Neural progenitor cell (in vitro differentiated cells): Measurements from ENCODE around the gene MROH2A. TPM values are rescaled to one million over a fixed set of nuclear protein-coding genes. Genes with fewer than 3 reads are reported as not detected.

Source experiments
- DNase-seq: peaks from one replicate; pipeline ENCODE4 v3.0.0-alpha.2; 2016; ENCODE audit warnings: low spot score
- H2AFZ ChIP-seq: fragments of 200-600 bp; sonication (generic); replicated peaks from 2 replicates; pipeline ENCODE4 v1.6.1; 2016; ENCODE audit warnings: antibody characterized with exemption
- H3F3A ChIP-seq: fragments of 200-600 bp; sonication (generic); 2 replicates; pipeline ENCODE4 v1.6.1; 2016; ENCODE audit warnings: antibody characterized with exemption, low read depth
- H3K27ac ChIP-seq: fragments of 200-600 bp; sonication (generic); 2 replicates; pipeline ENCODE4 v1.5.1; 2016; ENCODE audit warnings: mild to moderate bottlenecking
- H3K27me3 ChIP-seq: fragments of 200-600 bp; sonication (generic); 2 replicates; pipeline ENCODE4 v1.6.1; 2016; ENCODE audit warnings: mild to moderate bottlenecking, moderate library complexity
- H3K36me3 ChIP-seq: fragments of 200-600 bp; sonication (generic); 2 replicates; pipeline ENCODE4 v1.5.1; 2016
- H3K4me1 ChIP-seq: fragments of 200-600 bp; sonication (generic); 2 replicates; pipeline ENCODE4 v1.6.1; 2016; ENCODE audit warnings: mixed run types
- H3K4me2 ChIP-seq: fragments of 200-600 bp; sonication (generic); 2 replicates; pipeline ENCODE4 v1.6.1; 2016
- H3K4me3 ChIP-seq: fragments of 200-600 bp; sonication (generic); 2 replicates; pipeline ENCODE4 v1.5.1; 2016
- H3K79me2 ChIP-seq: fragments of 200-600 bp; sonication (generic); 2 replicates; pipeline ENCODE4 v1.6.1; 2016; ENCODE audit warnings: low read depth
- H3K9ac ChIP-seq: fragments of 200-600 bp; sonication (generic); 2 replicates; pipeline ENCODE4 v1.6.1; 2016
- H3K9me3 ChIP-seq: fragments of 200-600 bp; sonication (generic); 2 replicates; pipeline ENCODE4 v1.5.1; 2016; ENCODE audit warnings: low read depth
- H4K20me1 ChIP-seq: fragments of 200-600 bp; sonication (generic); 2 replicates; pipeline ENCODE4 v1.6.1; 2016; ENCODE audit warnings: low read depth
- H3K27ac Mint-ChIP-seq: 3 replicates; pipeline ENCODE4 v1.8.0; 2021; ENCODE audit warnings: mixed read lengths
- H3K27me3 Mint-ChIP-seq: 2 replicates; pipeline ENCODE4 v1.8.0; 2022; ENCODE audit warnings: low read depth, mild to moderate bottlenecking, inconsistent platforms, moderate library complexity, mixed read lengths; ENCODE audit not compliant: insufficient read depth
- H3K36me3 Mint-ChIP-seq: 3 replicates; pipeline ENCODE4 v1.8.0; 2021; ENCODE audit warnings: mixed read lengths
- H3K4me1 Mint-ChIP-seq: 3 replicates; pipeline ENCODE4 v1.8.0; 2021; ENCODE audit warnings: mixed read lengths
- H3K4me3 Mint-ChIP-seq: 3 replicates; pipeline ENCODE4 v1.8.0; 2021; ENCODE audit warnings: mild to moderate bottlenecking, moderate library complexity, mixed read lengths
- H3K9me3 Mint-ChIP-seq: 3 replicates; pipeline ENCODE4 v1.8.0; 2020; ENCODE audit warnings: mixed read lengths
- CTCF ChIP-seq: fragments of 200-600 bp; sonication (generic); IDR thresholded peaks from 2 replicates; pipeline ENCODE4 v1.5.1; 2017; ENCODE audit warnings: antibody characterized with exemption, mild to moderate bottlenecking
- EZH2 ChIP-seq: fragments of 200-600 bp; sonication (generic); IDR thresholded peaks from 2 replicates; pipeline ENCODE4 v1.6.1; 2017; ENCODE audit warnings: antibody characterized with exemption, mild to moderate bottlenecking, moderate library complexity
- EZH2phosphoT487 ChIP-seq: fragments of 200-600 bp; sonication (generic); IDR thresholded peaks from 2 replicates; pipeline ENCODE4 v1.6.1; 2017; ENCODE audit warnings: antibody characterized with exemption
- total RNA-seq: library from RNA; depleted of rRNA; stranded (reverse); fragments of >200 nt; gene quantifications from 2 replicates; pipeline ENCODE4 v1.2.3, GENCODE V29; 2015; ENCODE audit warnings: low replicate concordance

MROH2A gene
- total RNA-seq, 1 donor from 2014 or later = not detected

GRCh38 chr2:233802132-233802815 lies 24.1 kb downstream of the MROH2A start:
- no peak overlapping the region for H3K4me3 Mint-ChIP-seq
- Histone ChIP-seq H3K4me3 (no peak overlapping the region), H4K20me1 (no peaks in the 10 kb centered on the region), H3K9ac (no peak overlapping the region), H3K36me3 (no peaks in the 10 kb centered on the region), H2AFZ (no peak overlapping the region), H3F3A (no peaks in the 10 kb centered on the region), H3K4me2 (no peak overlapping the region), H3K9me3 (no peaks in the 10 kb centered on the region), H3K27ac (no peak overlapping the region), H3K27me3 (no peaks in the 10 kb centered on the region), H3K79me2 (no peaks in the 10 kb centered on the region), H3K4me1 (no peaks in the 10 kb centered on the region)
- TF ChIP-seq CTCF (no peak), EZH2phosphoT487 (no peak), EZH2 (no peak)
- H3K27me3 Mint-ChIP-seq = peaks cover 4% of the 10 kb centered on the region
- no peak for DNase-seq
- peaks cover 16% of the 10 kb centered on the region for H3K9me3 Mint-ChIP-seq
- no peaks in the 10 kb centered on the region for H3K4me1 Mint-ChIP-seq
- H3K27ac Mint-ChIP-seq = no peak overlapping the region
- no peaks in the 10 kb centered on the region for H3K36me3 Mint-ChIP-seq

- no peak overlapping the region for H3K4me2 ChIP-seq
- Mint-ChIP-seq H3K27ac (no peak overlapping the region), H3K4me1 (no peaks in the 10 kb centered on the region), H3K36me3 (no peaks in the 10 kb centered on the region), H3K27me3 (peaks cover 4% of the 10 kb centered on the region), H3K9me3 (peaks cover 16% of the 10 kb centered on the region), H3K4me3 (no peak overlapping the region)
- no peak overlapping the region for H2AFZ ChIP-seq
- no peak overlapping the region for H3K4me3 ChIP-seq
- no peak overlapping the region for H3K9ac ChIP-seq
- no peaks in the 10 kb centered on the region for H3K9me3 ChIP-seq
- H3K79me2 ChIP-seq = no peaks in the 10 kb centered on the region
- TF ChIP-seq CTCF = no peak
- TF ChIP-seq EZH2 = no peak
- no peak for TF ChIP-seq EZH2phosphoT487
- H3K36me3 ChIP-seq = no peaks in the 10 kb centered on the region
- no peaks in the 10 kb centered on the region for H3K4me1 ChIP-seq
- no peak for DNase-seq
- no peak overlapping the region for H3K27ac ChIP-seq
- H4K20me1 ChIP-seq = no peaks in the 10 kb centered on the region
- no peaks in the 10 kb centered on the region for H3F3A ChIP-seq
- no peaks in the 10 kb centered on the region for H3K27me3 ChIP-seq
These were observed 25.3 kb downstream of the MROH2A start for GRCh38 chr2:233803292-233803911.

GRCh38 chr2:233803994-233804393 lies 25.9 kb downstream of the MROH2A start:
- no peaks in the 10 kb centered on the region for H3K27me3 ChIP-seq
- peaks cover 16% of the 10 kb centered on the region for H3K9me3 Mint-ChIP-seq
- no peak overlapping the region for H3K4me3 ChIP-seq
- no peaks in the 10 kb centered on the region for H4K20me1 ChIP-seq
- no peak overlapping the region for H2AFZ ChIP-seq
- H3K36me3 Mint-ChIP-seq = no peaks in the 10 kb centered on the region
- H3K4me2 ChIP-seq = no peak overlapping the region
- no peaks in the 10 kb centered on the region for H3K4me1 ChIP-seq
- no peak overlapping the region for H3K27ac ChIP-seq
- H3K36me3 ChIP-seq = no peaks in the 10 kb centered on the region
- H3K79me2 ChIP-seq = no peaks in the 10 kb centered on the region
- peaks cover 4% of the 10 kb centered on the region for H3K27me3 Mint-ChIP-seq
- no peak overlapping the region for H3K4me3 Mint-ChIP-seq
- no peak overlapping the region for H3K9ac ChIP-seq
- TF ChIP-seq CTCF = no peak
- TF ChIP-seq EZH2phosphoT487 = no peak
- TF ChIP-seq EZH2 = no peak
- H3K9me3 ChIP-seq = no peaks in the 10 kb centered on the region
- no peaks in the 10 kb centered on the region for H3F3A ChIP-seq
- no peak overlapping the region for H3K27ac Mint-ChIP-seq
- DNase-seq = no peak
- H3K4me1 Mint-ChIP-seq = no peaks in the 10 kb centered on the region
